ENCODE data around the gene KCNIP4.

The KCNIP4 gene

DNA sequence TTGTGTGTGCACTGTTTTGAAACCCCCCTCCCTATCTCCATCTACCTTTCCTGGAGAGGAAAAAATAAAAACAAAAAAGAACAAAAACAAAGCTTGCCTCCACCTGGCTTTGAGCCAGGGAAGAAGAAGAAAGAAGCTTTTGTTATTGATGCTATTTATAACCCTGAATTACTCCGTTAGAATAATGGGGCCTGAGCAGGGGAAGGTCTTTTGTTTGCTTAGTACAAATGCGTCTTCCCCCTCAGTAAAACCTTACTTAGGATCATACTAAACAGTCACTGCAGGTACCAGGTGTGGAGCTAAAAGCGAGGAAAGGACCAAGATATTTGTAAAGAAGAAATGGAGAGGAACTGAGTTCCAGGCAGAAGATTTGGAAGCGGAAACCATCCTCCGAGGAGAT lies 352.1 kb downstream of the KCNIP4 start:
- DNase-seq (ENCODE audit: low read depth in 2 of 2, low spot score in 1 of 2), result no peak

DNA sequence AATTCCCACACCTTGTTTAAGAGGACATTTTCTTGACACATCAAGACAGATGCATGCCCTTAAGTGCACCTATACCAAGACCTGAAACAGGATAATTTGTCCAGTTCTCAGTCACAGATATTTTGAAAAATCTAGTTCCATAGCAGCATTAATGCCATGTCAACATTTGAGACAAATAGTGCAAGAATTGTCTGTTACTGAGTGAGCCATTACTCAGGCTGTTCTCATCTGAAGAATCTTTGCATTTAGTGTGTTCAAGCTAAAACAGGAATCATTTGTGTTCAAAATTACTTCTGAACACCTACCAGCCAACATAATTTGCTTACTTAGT lies 354.9 kb downstream of the KCNIP4 start:
- no peak for DNase-seq (ENCODE audit: low read depth in 2 of 2, low spot score in 1 of 2)

DNA sequence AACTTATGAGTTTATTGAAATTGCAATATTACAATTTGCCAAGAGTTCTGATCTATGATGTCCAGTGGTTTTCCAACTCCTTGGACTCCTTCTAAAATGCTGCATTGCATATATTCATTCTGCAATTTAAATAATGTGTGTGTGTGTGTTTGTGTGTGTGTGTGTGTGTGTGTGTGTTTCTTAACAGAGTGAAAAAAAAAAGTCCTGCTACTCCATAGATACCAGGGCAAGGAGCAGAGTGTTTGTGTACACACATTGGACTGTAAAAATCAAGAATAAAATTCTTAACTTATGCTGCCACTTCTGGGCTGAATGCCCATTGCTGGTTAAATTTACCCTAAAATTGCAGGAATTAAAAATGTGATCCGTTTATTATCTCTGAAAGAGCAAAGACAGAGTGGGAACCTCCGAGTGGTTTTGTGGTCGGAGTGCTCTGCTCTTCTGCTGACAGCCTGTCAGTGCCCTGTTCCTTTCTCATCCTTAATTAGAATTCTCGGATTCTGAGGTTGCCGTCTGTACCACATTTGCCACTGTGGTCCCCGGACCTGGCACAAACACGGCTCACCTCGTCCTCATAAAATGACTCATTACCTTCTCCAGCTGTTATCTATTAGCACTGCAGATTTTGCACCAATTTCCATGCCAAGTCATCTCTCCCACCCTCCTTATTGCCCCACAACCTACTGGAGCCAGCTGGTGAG lies 355.5 kb downstream of the KCNIP4 start:
- DNase-seq (ENCODE audit: low read depth in 2 of 2, low spot score in 1 of 2), result no peak

DNA sequence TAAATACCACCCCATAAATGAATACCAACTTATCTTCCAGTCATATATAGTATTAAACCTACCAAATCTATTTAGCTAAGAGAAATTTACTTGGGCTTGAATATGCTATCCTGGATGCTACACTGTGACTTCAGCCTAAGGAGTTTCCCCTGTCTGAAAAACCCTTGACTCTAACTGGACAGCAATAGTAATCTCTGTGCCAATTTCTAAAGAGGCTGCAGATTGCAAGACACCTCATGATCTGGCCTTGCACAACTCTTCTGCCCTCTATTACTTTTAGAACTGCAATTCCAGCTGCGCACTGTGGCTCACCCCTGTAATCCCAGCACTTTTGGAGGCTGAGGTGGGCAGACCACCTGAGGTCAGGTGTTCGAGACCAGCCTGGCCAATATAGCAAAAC lies 371.5 kb downstream of the KCNIP4 start:
- no peak for DNase-seq (ENCODE audit: low read depth in 2 of 2, low spot score in 1 of 2)

DNA sequence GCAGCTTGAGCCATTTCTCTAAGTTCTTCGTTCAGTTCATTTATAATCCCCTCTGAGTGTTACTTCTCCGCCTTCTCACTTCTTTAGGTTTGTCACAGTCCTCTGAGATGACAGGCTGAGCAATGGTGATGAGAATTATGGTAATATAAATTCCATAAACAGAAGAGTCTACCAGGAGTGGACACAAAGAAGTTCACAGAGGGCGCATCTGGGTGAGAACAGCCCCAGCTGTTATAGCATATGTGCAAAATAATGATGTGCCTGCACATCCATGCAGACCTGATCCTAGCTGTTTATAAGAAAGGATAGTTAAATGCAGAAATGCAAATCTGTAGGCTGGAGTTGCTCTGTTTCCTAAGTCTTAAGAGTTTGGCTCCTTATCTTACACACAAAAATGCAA lies 377.5 kb downstream of the KCNIP4 start:
- no peak for DNase-seq (ENCODE audit: low read depth in 2 of 2, low spot score in 1 of 2)

DNA sequence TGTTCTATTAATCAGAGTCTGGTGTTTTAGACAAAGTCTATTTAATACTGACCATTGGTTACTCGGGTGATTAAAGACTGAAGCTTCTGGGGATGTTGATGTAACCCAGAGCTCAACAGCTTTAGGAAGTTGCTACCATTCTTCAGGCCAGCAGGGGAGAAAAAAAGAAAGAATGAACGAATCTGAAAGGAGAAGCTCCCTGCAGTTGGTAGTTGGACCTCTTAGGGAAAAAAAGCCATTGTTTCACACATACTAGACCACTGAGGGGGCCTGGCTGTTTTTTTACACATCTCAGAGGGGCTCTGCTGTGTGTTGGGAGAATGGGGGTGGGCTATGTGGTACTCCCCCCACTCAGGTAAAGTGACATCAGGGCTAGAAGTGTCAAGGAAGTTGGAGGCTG lies 378.9 kb downstream of the KCNIP4 start:
- no peak for DNase-seq (ENCODE audit: low read depth in 2 of 2, low spot score in 1 of 2)

DNA sequence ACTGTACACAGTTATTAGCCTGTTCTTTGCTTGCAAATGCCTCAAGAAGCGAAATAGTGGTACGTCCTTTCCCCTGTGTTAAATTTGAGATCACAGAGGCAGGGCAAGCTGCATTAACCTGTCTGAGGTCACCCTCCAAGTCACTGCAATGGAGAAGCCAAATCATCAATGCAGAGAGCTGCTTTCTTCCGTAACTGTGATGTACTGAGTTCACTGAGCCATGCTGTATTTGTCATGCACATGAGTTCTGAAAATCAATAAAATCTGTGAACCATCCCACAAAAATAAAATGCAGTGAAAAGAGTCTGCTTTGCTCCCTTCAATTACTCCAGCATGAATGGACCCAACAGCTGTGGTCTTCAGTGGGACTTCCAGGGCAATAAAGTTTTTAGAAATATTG lies 393.5 kb downstream of the KCNIP4 start:
- DNase-seq (ENCODE audit: low read depth in 2 of 2, low spot score in 1 of 2), result no peak

DNA sequence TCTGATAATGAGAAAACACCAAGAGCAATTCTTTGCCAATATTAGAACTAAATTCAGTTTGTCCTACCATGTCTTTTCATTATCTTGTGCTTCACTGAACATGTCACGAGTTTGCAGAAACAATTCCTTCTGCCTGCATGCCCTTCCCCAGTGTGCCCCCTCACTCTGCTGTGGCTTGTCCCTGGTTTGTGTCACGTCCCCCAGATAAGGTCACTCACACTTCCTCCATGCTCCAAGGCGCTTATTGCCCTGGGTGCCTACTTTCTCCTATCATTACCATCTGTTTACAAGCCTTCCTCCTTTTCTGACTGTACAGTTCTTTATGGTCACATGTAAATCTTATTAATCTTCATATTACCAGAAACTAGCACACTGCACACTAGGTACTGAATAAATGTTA lies 394.1 kb downstream of the KCNIP4 start:
- no peak for DNase-seq (ENCODE audit: low read depth in 2 of 2, low spot score in 1 of 2)

DNA sequence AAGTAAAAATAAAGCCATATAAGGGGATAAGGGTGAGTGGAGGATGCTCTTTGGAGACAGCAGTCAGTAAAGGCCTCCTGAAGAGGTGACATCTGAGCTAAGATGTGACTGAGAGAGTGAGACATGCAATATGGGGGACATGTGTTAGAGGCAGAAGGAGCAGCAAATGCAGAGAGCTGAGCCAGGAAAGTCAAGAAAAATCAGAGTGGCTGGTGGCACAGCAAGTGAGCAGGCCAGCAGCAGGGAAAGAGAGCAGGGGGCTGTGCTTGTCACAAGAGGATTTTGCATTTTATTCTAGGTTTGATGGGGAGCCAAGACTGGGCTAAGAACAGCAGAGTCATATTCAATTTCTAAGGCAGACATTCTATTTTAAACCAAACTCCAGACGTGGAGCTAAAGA lies 394.5 kb downstream of the KCNIP4 start:
- no peak for DNase-seq (ENCODE audit: low read depth in 2 of 2, low spot score in 1 of 2)

DNA sequence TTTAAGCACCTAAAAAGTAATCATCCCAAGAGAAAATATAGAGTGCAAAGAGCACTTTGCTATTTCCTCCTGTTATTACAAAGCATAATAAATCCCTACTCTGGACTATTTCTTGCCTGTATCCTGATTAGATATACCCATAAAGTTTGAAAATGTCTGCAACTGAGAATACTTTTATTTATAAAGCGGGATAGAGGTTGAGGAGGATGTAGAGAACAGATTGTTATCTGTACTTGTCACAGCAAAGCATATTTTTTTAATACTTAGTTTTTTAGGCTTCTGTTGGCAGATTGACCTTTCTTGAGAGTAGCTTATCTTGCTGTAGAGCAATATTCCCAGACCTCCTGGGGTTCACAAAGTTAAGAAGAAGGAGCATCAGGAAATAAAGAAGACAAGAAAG lies 396.1 kb downstream of the KCNIP4 start:
- no peak for DNase-seq (ENCODE audit: low read depth in 2 of 2, low spot score in 1 of 2)

DNA sequence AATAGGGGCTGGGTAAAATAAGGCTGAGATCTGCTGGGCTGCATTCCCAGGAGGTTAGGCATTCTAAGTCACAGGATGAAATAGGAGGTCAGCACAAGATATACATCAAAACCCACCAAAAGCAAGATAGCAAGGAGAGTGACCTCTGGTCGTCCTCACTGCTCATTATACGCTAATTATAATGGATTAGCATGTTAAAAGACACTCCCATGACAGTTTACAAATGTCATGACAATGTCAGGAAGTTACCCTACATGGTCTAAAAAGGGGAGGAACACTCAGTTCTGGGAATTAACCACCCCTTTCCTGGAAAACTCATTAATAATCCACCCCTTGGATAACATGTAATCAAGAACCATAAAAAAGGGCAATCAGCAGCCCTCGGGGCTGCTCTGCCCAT lies 403.6 kb downstream of the KCNIP4 start:
- DNase-seq (ENCODE audit: low read depth in 2 of 2, low spot score in 1 of 2), result no peak

DNA sequence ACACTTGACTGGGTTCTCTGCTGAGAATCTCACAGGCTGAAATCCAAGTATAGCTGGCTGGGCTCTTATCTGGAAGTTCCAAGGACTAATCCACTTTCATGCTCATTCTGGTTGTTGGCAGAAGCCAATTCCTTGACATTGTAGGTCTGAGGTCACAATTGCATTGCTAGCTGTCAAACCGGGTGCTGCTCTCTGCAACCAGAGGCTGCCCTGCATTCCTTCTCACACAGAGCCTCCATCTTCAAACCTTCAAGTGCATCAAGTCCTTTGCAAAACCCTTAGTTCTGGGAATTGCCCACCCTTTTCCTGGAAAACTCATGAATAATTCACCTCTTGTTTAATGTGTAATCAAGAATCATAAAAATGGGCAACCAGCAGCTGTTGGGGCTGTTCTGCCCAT lies 404.2 kb downstream of the KCNIP4 start:
- DNase-seq (ENCODE audit: low read depth in 2 of 2, low spot score in 1 of 2), result no peak

DNA sequence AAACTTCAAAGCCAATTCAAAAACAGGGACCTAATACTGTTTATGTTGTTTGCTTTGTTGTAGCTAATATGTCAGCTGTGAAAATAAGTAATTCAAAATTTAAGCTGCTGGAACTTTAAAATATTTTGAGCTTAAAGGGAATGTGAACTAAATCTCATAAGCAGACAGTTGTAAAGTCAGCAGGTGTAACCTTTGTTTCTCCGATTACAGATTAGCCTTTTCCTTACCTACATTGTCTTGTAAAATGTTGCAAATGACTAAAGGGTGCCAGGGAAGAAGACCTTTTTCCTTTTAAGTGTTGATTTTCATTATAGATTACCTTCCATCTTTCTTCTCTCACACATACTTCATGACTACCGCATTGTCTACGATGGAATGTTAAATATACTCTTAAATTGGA lies 405.1 kb downstream of the KCNIP4 start:
- no peak for DNase-seq (ENCODE audit: low read depth in 2 of 2, low spot score in 1 of 2)

DNA sequence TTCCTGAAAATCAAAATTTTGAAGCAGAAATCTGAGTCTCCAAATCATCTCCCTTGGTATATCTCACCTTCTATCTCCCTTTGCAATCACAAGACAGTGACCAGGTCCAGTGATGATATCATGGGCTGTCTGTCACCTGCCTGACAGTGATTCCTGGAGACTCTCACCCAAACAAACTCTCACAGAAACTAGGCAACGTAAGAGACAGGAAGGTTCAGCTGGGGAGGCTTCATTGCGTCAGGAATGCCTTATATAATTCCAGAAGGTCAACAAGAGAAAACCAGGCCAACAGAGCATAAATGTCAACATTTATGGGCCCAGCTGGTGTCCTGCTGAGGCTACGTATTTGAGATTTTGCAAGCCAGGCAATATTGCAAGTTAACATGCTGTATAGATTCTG lies 412.7 kb downstream of the KCNIP4 start:
- DNase-seq (ENCODE audit: low read depth in 2 of 2, low spot score in 1 of 2), result no peak

DNA sequence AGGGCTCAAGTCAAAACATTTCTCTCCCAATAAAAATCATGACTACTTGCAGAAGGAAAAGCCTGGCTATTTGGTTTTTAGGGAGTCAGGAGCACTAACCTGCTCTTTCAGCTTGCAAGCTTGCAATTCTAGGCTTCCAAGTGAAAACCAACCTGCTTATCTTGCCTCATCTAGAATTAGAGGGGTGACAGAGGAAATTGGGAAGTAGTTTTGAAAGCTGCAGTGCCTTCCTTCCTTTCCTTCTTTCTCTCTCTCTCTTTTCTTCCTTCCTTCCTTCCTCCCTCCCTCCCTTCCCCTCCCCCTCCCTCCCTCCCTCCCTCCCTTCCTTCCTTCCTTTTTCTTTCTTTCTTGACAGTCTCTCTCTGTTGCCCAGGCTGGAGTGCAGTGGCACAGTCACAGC lies 417.5 kb downstream of the KCNIP4 start:
- no peak for DNase-seq (ENCODE audit: low read depth in 2 of 2, low spot score in 1 of 2)

DNA sequence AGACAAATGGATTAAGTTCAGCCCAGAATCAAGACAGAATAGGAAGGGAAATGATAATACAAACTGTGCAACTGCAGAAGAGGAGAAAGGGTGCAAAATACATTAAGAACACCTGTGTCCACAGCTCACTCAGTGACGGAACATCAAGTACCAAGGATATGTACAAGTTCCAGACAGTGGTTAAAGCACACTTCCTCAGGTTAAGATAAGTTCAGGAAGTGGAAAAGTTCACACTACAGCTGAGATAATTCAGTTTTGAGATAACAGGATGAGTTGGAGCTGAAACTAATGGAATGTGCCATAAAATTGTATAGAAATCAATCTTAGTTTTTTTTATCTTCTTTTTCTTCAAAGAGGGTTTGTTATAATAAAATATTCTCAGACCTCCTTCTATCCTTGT lies 419.4 kb downstream of the KCNIP4 start:
- DNase-seq (ENCODE audit: low read depth in 2 of 2, low spot score in 1 of 2), result no peak

DNA sequence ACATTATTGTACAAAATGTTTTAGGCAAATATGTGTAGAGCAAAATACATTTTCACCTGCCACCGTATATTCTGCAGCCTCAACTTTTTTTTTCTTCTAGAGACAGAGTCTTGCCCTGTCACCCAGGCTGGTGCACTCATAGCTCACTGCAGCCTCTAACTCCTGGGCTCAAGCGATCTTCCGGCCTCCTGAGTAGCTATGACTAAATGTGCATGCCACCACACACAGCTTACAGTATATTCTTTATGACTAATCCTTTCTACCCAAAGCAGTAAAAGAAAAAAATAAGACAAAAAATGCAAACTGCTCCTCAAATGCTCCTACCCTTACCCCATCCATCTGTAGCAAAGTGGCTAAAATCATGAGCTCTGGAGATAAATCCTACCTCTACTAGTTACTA lies 426.3 kb downstream of the KCNIP4 start:
- DNase-seq (ENCODE audit: low read depth in 2 of 2, low spot score in 1 of 2), result no peak

DNA sequence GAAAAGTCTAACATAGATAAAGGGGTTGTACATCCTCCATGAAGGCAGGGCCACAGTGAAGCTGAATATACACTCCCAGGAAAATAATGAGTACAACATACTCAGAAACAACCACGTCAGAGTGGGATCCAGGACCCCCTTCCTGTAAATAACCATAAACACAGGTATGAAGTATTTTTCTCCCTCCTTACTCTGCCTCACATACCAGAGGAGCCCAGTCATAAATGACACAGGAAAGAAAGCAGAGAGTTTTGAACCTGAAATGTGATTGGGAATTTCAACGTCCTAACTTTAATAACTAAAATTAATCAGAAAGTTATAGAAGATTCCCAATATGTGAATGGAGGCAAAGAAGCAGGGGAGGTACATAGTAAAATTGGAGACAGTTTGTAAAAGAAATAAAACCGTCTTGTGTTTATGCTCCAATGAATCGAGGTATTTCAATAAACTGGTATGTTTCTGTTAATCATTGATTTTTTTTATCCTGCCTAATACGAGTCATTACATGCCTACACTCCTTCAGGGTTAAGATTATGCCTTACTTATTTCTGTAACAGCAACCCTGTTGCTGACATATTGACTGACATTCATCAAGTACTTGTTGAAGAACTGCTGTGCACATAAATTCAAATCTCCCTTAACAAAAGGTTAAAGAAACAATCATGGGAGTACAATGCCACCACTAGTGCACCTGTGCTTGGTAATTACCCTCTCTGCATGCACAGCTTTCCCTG lies 431.3 kb downstream of the KCNIP4 start:
- no peak for DNase-seq (ENCODE audit: low read depth in 2 of 2, low spot score in 1 of 2)

DNA sequence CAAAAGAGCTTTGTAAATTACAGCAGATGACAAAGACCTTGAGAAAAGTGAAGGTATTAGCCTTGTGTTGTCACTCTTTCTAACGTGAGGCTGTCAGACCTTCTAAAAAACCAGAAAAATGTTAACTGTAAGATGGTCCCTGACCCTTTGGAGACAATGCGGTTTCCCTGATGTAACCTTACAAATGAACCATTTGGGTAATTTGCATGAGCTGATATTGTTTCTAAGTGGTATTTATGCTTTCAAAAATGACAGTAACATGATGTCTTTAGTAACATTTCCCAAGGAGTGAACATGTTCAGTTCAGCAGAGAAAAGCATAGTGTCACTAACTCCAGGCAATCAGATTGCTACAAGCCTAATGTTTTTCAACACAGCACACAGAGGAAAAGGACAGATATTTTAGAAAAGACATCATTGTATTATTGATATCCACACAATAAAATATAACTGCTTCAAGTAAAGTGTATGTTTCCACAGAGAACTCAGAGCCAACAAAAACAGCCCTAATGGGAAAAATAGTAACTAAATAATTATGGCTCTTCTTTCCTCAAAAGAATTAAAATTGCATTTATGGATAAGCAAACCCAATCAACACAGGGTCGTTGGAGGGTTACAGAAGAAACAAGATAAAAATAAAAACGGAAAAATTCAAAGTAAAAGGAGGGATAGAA lies 434.4 kb downstream of the KCNIP4 start:
- no peak for DNase-seq (ENCODE audit: low read depth in 2 of 2, low spot score in 1 of 2)

DNA sequence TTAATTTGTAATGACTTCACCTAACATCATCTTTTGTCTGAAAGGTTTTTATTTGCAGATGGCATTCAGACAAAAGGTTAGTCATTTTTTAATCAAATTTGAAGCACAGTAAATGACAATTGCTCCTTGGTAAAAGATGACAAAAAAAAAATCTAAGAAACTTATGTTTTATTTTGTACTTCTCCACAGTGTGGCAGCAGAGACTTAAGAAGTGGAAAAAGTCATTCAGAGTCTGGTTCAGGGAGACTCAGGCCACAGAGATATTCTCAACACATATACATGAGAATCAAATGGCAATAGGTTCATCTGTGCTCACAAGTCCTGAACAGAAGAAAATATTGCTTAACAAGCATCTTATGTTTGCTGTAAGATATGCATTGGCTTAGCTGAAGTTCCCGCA lies 436.2 kb downstream of the KCNIP4 start:
- no peak for DNase-seq (ENCODE audit: low read depth in 2 of 2, low spot score in 1 of 2)

DNA sequence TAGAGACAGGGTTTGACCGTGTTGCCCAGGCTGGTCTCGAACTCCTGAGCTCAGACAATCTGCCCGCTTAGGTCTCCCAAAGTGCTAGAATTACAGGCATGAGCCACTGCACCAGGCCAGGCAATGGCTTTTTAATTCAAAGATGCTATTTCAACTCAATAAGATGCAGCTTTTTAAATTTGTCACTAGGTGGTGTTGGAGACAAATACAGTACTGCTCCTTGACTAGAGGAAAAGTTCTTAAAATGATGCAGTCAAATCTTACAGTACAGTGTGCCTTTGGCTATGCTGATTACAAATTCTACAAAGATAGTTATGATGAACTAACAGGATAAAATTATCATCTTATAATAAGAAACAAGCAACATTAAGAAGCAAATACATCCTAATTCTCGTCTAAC lies 441.1 kb downstream of the KCNIP4 start:
- DNase-seq (ENCODE audit: low read depth in 2 of 2, low spot score in 1 of 2), result no peak

DNA sequence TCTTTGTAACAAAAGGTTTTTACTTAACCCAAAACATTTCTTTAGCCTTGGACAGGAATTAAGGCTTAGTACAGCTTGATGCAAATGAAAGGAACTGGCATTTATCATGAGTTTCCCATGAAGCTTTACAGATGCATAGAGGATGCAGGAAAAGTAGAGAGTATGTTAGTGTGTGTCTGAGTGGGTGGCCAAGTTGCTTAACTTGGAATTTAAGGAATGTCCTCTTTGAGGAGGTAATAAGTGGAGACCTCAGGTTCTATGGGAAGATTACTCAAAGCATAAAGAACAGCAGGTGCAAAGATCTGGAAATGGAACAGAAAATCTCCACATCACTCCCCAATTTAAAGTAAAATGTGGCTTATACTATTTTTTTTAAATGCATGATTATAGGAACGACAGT lies 457.9 kb downstream of the KCNIP4 start:
- DNase-seq (ENCODE audit: low read depth in 2 of 2, low spot score in 1 of 2), result no peak

DNA sequence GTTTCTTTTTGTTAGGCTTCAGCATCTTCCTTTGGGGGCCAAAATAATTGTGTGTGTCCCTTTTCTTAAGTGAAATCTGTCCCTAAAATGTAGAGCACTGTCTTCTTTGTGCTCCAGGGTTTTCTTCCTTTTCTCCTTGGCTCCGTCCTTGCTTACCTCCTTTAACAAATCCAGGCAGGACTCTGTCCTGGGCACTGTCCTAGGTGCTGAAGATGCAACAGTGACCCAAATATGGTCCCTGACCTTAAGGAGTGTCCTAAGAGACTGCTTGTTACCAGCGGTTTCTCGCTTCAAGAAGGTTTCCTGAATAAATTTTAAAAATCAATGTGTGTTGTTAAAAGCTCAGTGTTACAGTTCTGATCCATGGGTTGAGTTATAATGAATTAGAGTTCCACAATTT lies 471.8 kb downstream of the KCNIP4 start:
- DNase-seq (ENCODE audit: low read depth in 2 of 2, low spot score in 1 of 2), result no peak
